ENCODE data around the gene AGTRAP. TPM values are rescaled to one million over a fixed set of nuclear protein-coding genes. Genes with fewer than 3 reads are reported as not detected.

The AGTRAP gene
- total and polyA plus RNA-seq, 9 of the 15 experiments (the other 6 are each of a cell fraction or from before 2014, with no cell fraction given): 26.8 to 105 (median 57.5) TPM

- TF ChIP-seq PHTF2 (CRISPR knock-in tag; IDR thresholded peaks at IDR 0.05): no peak
- TF ChIP-seq SMARCA4 (IDR thresholded peaks at IDR 0.05): no peak
- no peak for TF ChIP-seq ETV6 (IDR thresholded peaks at IDR 0.05; ENCODE audit: borderline replicate concordance in 1 of 2, low read depth in 2 of 2, low read length in 1 of 2)
- no peak for TF ChIP-seq ETV6 (CRISPR knock-in tag; IDR thresholded peaks at IDR 0.05; ENCODE audit: borderline replicate concordance)
- peak; percentile 89 for TF ChIP-seq BCOR (IDR thresholded peaks at IDR 0.05)
- TF ChIP-seq ZNF41 (CRISPR knock-in tag; conservative IDR thresholded peaks at IDR 0.05): no peak
- no peak for TF ChIP-seq TRIM28 (IDR thresholded peaks at IDR 0.05)
- TF ChIP-seq ZNF512 (tag; IDR thresholded peaks at IDR 0.05): no peak
- TF ChIP-seq PTBP1 (IDR thresholded peaks at IDR 0.05; ENCODE audit: low read depth, low read length): no peak
- TF ChIP-seq BACH1 (tag; IDR thresholded peaks at IDR 0.05): no peak
- no peak for TF ChIP-seq ZNF121 (CRISPR knock-in tag; conservative IDR thresholded peaks at IDR 0.05)
- TF ChIP-seq, protein P1, sequence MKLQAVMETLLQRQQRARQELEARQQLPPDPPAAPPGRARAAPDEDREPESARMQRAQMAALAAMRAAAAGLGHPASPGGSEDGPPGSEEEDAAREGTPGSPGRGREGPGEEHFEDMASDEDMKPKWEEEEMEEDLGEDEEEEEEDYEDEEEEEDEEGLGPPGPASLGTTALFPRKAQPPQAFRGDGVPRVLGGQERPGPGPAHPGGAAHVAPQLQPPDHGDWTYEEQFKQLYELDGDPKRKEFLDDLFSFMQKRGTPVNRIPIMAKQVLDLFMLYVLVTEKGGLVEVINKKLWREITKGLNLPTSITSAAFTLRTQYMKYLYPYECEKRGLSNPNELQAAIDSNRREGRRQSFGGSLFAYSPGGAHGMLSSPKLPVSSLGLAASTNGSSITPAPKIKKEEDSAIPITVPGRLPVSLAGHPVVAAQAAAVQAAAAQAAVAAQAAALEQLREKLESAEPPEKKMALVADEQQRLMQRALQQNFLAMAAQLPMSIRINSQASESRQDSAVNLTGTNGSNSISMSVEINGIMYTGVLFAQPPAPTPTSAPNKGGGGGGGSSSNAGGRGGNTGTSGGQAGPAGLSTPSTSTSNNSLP (IDR thresholded peaks at IDR 0.05; ENCODE audit: borderline replicate concordance, low read depth, low read length): no peak
- TF ChIP-seq ZFP36 (IDR thresholded peaks at IDR 0.05; ENCODE audit: low read depth, low read length, partially characterized antibody): peak; percentile 84
- TF ChIP-seq FOXK1 (CRISPR knock-in tag; IDR thresholded peaks at IDR 0.05; ENCODE audit: borderline replicate concordance): no peak
- no peak for TF ChIP-seq EWSR1 (IDR thresholded peaks at IDR 0.05; ENCODE audit: borderline replicate concordance, low read depth, partially characterized antibody)
- TF ChIP-seq ZNF263 (CRISPR knock-in tag; IDR thresholded peaks at IDR 0.05; ENCODE audit: borderline replicate concordance): no peak
- TF ChIP-seq NR3C1 (CRISPR knock-in tag; IDR thresholded peaks at IDR 0.05): no peak
- peak; percentile 94 for TF ChIP-seq RBM25 (IDR thresholded peaks at IDR 0.05; ENCODE audit: low read depth, low read length, severe bottlenecking)
- no peak for TF ChIP-seq BRCA1 (IDR thresholded peaks at IDR 0.05)
- no peak for TF ChIP-seq BRCA1 (CRISPR knock-in tag; IDR thresholded peaks at IDR 0.05)
- 0 out of 2 replicates have a peak, but pooled peaks have one; percentile 54 for TF ChIP-seq ADNP (tag; IDR thresholded peaks at IDR 0.05)
- TF ChIP-seq ZBTB33 (CRISPR knock-in tag; IDR thresholded peaks at IDR 0.05): 0 out of 2 replicates have a peak, but pooled peaks have one; percentile 58
- no peak for TF ChIP-seq ZNF644 (tag; IDR thresholded peaks at IDR 0.05; ENCODE audit: low read depth)
- TF ChIP-seq CHD4 (IDR thresholded peaks at IDR 0.05; ENCODE audit: insufficient read depth, insufficient replicate concordance, low read depth, low read length, poor library complexity, severe bottlenecking): peak; percentile 37
- TF ChIP-seq HDAC6 (IDR thresholded peaks at IDR 0.05; ENCODE audit: low read depth, low read length): no peak
These were observed 32.2 kb downstream of the AGTRAP start (continued) for GRCh38 chr1:11767922-11768704.
